Measurements from ENCODE around the gene LRRC3. TPM values are rescaled to one million over a fixed set of nuclear protein-coding genes. Genes with fewer than 3 reads are reported as not detected.

The LRRC3 gene
- total RNA-seq, 2 donors from 2014 or later, result 2.5 to 3.5 TPM

- no peak for ATAC-seq
These were observed 29.4 kb downstream of the LRRC3 start for GRCh38 chr21:44484498-44485253.

GRCh38 chr21:44485254-44485793 lies 30.0 kb downstream of the LRRC3 start:
- ATAC-seq (peak; percentile 76), DNase-seq (peak in 1 of 2 donors; percentile 38)

More at GRCh38 chr21:44484498-44485253, 29.4 kb downstream of the LRRC3 start:
- intact Hi-C loops (cut with DNase I, micrococcal nuclease), result loop anchor here in 1 of 2 donors (10.0 kb wide), 1 partner anchor 140 kb away; no protein-coding TSS in a partner anchor
- no peak for DNase-seq

GRCh38 chr21:44485796-44486195 lies 30.5 kb downstream of the LRRC3 start:
- ATAC-seq (no peak), DNase-seq (no peak)
- intact Hi-C loops (cut with DNase I, micrococcal nuclease), result loop anchor here in 1 of 2 donors (10.0 kb wide), 1 partner anchor 141 kb away; no protein-coding TSS in a partner anchor

More at GRCh38 chr21:44485254-44485793, 30.0 kb downstream of the LRRC3 start:
- intact Hi-C loops (cut with DNase I, micrococcal nuclease), result loop anchor here in 1 of 2 donors (10.0 kb wide), 1 partner anchor 141 kb away; no protein-coding TSS in a partner anchor

- intact Hi-C loops (cut with DNase I, micrococcal nuclease), result loop anchor here in 1 of 2 donors (10.0 kb wide), 1 partner anchor 142 kb away; no protein-coding TSS in a partner anchor
- no peak for DNase-seq
- ATAC-seq, result peak; percentile 35
These were observed 31.0 kb downstream of the LRRC3 start for GRCh38 chr21:44486302-44486701.

GRCh38 chr21:44487831-44488230 lies 32.5 kb downstream of the LRRC3 start:
- ATAC-seq, result no peak
- no peak for DNase-seq
- intact Hi-C loops (cut with DNase I, micrococcal nuclease), result loop anchor here in 1 of 2 donors (10.0 kb wide), 1 partner anchor 143 kb away; no protein-coding TSS in a partner anchor

- intact Hi-C loops (cut with DNase I, micrococcal nuclease), result loop anchor here in 1 of 2 donors (10.0 kb wide), 1 partner anchor 145 kb away; no protein-coding TSS in a partner anchor
- DNase-seq (no peak), ATAC-seq (no peak)
These were observed 34.7 kb downstream of the LRRC3 start for GRCh38 chr21:44489962-44490361.

- ATAC-seq (no peak), DNase-seq (no peak)
- intact Hi-C loops (cut with DNase I, micrococcal nuclease), result no loop called here
These were observed 35.1 kb downstream of the LRRC3 start for GRCh38 chr21:44490405-44490804.

- intact Hi-C loops (cut with DNase I, micrococcal nuclease), result no loop called here
- DNase-seq, result no peak
- no peak for ATAC-seq
These were observed 35.5 kb downstream of the LRRC3 start for GRCh38 chr21:44490816-44491215.

GRCh38 chr21:44492567-44493385 lies 37.5 kb downstream of the LRRC3 start:
- DNase-seq, result no peak
- intact Hi-C loops (cut with DNase I, micrococcal nuclease), result no loop called here
- ATAC-seq, result no peak

- ATAC-seq (no peak), DNase-seq (no peak)
- intact Hi-C loops (cut with DNase I, micrococcal nuclease), result no loop called here
These were observed 39.1 kb downstream of the LRRC3 start for GRCh38 chr21:44494418-44494817.

GRCh38 chr21:44494956-44495355 lies 39.6 kb downstream of the LRRC3 start:
- DNase-seq (no peak), ATAC-seq (no peak)
- intact Hi-C loops (cut with DNase I, micrococcal nuclease), result no loop called here

- intact Hi-C loops (cut with DNase I, micrococcal nuclease), result no loop called here
- DNase-seq (no peak), ATAC-seq (no peak)
These were observed 40.6 kb downstream of the LRRC3 start for GRCh38 chr21:44495611-44496563.

- ATAC-seq, result no peak
- no peak for DNase-seq
- intact Hi-C loops (cut with DNase I, micrococcal nuclease), result no loop called here
These were observed 41.5 kb downstream of the LRRC3 start for GRCh38 chr21:44496564-44497550.

- DNase-seq (no peak), ATAC-seq (peak; percentile 35)
- intact Hi-C loops (cut with DNase I, micrococcal nuclease), result no loop called here
These were observed 42.4 kb downstream of the LRRC3 start for GRCh38 chr21:44497703-44498126.

GRCh38 chr21:44498280-44499210 lies 43.2 kb downstream of the LRRC3 start:
- intact Hi-C loops (cut with DNase I, micrococcal nuclease), result no loop called here
- peak; percentile 53 for ATAC-seq
- DNase-seq, result no peak

- peak; percentile 88 for ATAC-seq
- peak in 1 of 2 donors; percentile 54 for DNase-seq
- intact Hi-C loops (cut with DNase I, micrococcal nuclease), result no loop called here
These were observed 43.9 kb downstream of the LRRC3 start for GRCh38 chr21:44499211-44499560.

Data from left colon (tissue), 2 donors.